Stimulated activated CD4-positive, alpha-beta T cell treated with anti-CD3 and anti-CD28 coated beads, TNF-alpha, amount 100 ng/mL, for 48 hours (primary cell): ENCODE results near the gene CNST.
"Not testable (repeated sequence)": the region's sequence is repeated elsewhere in the genome, so short reads cannot be mapped to it uniquely, and the experiment has no call there.

ENCODE experiments used
- DNase-seq, 3 donors: peaks; one replicate each; pipeline ENCODE4 v3.0.0-alpha.2; 2020; ENCODE audit warnings: low read depth in 3 of 3

CNST gene

DNA sequence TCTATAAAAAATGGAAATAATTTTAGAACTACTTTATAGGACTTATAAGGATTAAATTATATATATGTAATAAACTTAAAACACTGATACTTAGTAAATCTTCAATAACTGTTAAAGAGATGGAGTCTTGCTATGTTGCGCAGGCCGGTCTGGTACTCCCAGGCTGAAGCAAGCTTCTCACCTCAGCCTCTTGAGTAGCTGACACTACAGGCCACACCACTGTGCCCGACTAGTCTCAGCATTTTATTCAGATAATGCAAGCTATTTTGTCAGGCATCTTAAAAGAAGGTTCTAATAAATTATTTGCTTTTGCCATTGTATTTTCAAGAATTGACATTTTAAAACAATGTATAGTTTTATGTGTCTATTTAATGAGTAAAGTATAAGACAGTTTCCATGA is 20.8 kb downstream of the CNST start:
- no peak for DNase-seq

DNA sequence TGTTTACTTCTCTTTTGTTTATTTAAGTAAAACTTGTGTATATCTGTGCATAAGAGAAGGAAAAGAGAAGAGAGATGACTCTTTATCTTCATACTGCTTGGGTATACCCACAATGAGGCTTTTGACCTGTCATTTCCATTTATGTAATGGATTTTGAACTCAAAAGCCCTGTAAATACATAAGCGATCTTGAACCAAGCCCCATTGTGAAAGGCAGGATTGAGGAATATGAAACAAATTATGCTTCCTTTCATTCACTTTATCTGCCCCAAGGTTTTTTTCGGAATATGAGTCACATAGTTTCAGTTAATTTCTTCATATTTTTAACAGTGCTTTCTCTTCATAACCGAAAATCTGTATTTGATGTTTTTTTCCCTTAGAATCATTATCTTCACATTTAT is 21.4 kb downstream of the CNST start:
- DNase-seq, result no peak

DNA sequence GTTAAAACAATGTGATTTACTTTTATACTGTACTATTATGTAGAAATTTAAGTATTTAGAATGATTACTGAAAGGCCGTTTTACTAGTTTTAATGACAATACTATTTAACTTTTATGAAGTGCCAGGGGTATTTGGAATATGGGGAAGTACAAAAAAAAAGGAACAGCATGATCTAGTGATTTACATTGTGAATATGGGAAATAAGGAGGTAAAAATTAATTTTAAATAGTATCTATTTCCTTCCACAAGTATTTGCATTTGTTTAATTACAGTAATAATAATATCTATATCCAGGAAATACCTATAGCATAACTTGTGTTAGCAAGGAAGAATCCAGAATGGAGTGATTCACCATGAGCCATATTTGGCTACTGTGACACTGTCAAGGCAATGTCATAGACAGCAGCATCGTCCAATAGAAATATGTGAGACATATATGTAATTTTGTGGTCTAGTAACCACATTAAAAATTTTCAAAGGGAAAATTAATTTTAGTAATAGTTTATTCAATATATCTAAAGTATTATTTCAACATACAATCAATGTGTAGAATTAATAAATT is 22.0 kb downstream of the CNST start:
- no peak for DNase-seq

DNA sequence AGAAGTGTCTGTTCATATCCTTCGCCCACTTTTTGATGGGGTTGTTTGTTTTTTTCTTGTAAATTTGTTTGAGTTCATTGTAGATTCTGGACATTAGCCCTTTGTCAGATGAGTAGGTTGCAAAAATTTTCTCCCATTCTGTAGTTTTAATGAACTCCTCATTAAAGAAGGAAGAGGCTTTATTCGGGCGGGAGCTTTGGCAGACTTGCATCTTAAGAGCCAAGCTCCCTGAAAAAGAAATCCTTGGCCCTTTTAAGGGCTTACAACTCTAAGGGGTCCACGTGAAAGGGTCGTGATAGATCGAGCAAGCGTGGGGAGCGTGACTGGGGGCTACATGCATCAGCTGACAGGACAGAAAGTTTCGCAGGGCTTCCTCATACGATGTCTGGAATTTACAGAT is 23.7 kb downstream of the CNST start:
- DNase-seq, result not testable (repeated sequence)

DNA sequence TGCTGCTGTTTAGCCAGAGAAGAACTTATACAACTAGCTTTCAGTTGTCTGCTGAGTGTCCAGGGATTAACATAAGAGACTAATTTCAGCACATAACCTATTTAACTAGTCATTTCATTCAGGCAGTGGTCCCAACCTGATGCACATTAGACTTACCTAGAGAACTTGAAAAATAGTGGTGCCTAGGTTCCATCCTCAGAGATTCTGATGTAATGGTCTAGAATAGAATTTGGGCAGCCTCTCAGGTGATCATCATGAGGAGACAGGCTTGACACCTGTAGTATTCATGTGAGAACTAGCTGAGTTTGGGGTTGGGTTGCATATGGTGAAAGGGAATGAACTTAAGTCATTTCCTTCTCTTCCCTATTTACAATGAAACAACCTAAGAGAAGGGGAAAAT is 24.8 kb downstream of the CNST start:
- DNase-seq, result no peak

DNA sequence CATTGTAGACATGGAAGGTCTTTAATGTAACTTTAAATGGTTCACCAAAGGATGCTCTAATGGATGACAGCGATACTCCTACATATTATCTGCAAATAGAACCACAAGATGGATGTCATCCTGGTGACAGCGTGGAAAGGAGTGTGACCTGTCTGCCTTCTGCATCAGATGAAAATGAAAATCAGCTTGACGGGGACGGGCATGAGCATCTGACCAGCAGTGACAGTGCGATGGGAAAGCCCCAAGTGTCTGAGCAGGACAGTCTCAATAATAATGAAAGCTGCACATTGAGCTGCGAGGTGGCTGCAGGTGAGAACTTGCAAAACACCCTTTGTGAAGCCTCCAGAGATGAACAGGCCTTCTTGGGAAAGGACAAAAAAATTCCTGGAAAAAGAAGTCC is 25.2 kb downstream of the CNST start:
- no peak for DNase-seq

DNA sequence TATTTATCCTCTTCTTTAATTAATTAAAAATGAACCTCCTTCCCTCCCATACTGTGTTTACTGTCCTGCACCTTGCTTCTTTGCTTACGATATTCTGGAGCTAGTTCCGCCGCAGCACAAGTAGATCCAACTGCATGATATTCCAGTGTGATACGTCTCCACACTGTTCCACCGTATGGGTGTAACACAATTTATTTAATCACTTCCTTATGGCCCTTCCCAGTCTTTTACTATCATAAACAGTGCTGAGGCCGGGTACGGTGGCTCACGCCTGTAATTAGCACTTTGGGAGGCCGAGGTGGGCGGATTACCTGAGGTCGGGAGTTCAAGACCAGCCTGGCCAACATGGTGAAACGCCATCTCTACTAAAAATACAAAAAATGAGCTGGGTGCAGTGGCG is 25.7 kb downstream of the CNST start:
- no peak for DNase-seq

DNA sequence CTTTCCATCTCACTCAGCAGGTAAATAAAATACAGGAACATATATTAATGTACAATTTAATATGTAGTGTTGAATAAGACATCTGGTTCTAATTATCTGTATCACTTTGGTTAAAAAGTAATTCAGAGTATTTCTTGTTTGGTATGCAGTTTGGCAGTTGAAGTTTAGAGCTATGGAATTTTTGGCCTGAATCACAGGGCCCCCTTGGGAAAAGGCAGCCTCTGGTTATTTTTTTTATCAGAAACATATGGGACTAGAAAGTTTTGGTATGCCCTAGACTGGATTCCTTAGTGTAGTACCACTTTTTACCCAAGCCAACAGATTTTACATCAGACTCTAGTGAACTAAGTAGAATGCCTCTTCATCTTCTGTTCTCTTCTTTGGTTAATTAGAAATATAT is 26.4 kb downstream of the CNST start:
- DNase-seq, result no peak

DNA sequence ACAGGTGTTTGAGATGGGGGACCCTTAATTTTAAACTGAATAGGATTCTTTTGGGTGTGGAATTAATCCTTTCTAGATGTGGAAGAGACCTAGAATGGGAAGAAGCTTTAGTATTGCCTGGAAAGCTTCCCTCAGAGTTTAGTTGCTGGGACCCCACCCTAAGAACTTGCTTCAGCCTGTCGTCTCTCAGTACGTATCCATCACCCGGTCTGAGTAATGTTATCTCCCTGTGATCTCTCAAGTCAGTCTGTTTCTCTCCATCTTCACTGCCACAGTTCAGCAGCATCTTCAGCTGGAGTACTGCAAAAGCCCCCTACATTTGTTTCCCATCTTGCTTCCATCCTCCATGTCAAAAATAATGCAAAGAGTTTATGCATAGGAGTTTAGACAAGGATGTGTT is 28.9 kb downstream of the CNST start:
- no peak for DNase-seq

DNA sequence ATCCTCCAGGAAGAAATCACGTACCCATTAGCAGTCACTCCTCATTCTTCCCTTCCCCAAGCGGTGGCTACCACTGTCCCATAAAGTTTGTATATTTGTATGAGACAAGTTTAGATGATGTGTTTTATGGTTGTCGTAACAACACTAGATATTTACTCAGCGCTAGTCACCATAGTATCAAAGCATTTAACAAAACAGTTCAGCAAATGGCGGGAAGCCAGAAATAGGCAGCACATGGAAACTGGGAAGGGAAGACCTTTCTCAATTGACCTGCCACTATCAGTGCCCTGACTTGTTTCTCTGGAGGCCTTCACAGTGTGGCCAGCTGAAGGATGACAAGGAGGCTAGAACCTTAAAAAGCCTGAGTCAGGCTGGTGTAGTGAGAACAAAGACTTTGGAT is 31.1 kb downstream of the CNST start:
- DNase-seq, result no peak

DNA sequence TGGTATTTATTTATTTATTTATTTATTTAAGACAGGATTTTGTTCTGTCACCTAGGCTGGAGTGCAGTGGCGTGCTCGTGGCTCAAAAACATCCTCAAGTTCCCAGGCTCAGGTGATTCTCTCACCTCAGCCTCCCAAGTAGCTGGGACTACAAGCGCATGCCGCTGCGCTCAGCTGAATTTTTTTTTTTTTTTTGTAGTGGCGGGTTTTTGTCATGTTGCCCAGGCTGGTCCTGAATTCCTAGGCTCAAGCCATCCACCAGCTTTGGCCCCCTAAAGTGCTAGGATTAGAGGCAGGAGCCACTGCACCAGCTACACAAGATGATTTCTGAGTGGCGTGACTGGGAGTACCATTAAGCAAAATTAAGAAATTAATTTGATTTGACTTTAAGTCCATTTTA is 31.7 kb downstream of the CNST start:
- no peak for DNase-seq

DNA sequence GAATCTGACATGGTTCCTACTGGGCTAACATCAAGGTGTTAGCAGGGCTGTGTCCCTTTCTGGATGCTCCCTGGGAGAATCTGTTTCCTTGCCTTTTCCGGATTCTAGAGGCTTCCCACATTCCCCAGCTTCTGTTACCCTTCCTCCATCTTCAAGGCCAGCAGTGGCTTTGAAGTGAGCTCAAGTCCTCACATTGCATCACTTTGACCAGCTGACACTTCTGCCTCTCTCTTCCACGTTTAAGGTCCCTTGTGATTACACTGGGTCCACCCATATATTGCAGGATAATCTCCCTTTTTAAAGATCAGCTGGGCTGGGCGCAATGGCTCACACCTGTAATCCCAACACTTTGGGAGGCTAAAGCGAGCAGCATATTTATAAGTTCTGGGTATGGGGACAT is 33.1 kb downstream of the CNST start:
- no peak for DNase-seq

DNA sequence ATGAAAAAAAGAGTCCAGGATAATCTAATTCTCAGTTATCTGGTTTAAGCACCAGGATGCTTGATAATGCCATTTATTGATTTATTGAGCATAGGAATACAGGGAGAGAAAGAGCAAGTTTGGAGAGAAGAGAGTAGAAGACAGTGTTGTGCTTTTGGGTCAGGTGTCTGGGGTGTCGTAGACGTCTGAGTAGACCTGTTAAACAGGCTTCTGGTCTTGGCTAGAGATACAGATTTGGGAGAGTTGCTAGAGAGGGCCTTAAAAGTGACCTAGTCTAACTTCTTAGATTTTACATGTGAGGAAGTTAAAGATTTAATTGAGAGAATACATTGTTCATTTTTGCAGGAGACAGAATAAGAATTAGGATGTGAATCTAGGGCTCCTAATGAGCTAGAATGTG is 34.3 kb downstream of the CNST start:
- no peak for DNase-seq

DNA sequence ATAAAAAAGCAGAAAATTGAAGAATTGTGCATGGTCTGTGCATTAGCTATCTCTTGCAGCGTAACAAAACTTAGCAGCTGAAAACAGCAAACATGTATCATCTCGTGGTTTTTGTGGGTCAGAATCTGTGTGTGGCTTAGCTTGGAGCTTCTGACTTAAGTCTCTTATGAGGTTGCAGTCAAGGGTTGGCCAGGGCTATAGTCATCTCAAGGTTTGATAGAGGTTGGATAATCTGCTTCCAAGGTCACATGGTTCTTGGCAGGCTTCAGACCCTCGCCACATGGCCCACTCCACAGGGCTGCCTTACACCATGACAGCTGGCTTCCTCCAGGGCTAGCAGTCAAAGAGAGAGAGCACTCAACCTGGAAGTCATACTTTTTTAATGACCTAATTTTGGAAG is 35.9 kb downstream of the CNST start:
- no peak for DNase-seq

DNA sequence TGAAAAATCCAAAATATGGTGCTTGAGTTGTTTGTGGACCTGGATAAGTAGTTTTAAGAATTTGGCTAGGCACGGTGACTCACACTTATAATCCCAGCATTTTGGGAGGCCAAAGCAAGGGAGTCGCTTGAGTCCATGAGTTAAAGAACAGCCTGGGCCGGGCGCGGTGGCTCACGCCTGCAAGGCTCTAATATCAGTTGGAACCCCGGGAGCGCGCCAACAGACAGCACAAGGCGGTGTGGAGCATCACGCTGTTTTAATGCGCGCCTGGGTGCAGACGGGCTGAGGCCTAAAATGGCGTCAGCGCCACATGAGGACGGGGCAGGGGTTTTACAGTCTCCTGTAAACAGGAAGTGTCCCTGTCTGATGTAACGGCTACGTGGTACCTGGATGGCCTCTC is 39.0 kb downstream of the CNST start:
- not testable (repeated sequence) for DNase-seq

DNA sequence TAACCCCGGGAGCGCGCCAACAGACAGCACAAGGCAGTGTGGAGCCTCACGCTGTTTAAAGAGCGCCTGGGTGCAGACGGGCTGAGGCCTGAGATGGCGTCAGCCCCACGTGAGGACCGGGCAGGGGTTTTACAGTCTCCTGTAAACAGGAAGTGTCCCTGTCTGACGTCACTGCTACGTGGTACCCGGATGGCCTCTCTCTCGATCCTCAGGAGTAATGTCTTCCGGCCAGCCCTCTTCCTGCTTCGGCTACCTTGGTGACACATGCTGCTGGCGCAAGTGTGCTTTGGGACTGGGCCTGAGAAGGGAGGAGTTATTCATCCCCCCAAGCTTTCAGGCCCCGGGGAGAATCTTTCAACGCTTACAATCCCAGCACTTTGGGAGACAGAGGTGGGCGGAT is 41.2 kb downstream of the CNST start:
- no peak for DNase-seq

DNA sequence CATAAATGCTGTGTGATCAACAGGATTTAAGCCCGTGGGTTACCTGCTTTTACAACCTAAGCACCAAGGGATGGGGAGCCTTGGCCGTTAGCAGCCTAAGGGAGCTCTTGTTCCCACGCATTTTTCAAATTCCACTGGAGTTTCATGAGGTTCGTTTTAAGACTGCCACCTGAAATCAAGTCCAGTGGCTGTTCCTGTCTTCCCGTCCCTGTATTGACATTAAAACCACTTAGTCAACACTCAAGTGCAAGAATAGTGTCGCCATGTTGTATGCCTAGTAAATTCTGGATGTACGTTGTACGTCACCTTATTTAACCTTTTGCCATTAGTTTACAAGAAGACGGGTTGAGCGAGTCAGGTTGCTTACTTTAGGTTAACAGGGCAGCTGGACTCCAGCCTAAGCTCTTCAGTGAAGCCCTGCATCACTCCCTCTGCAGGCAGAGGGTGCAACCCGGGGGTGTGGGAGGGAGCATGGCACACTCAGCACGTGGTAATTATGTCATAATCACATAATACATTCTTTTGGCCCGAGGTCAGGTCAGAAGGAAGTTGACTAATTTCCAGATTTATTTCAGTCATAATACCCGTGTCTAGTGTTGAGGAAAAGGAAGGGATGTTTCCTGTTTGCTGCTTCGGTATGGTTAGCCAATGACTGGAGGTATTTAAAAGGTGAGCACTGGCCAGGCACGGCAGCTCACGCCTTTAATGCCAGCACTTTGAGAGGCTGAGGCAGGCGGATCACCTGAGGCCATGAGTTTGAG is 42.5 kb downstream of the CNST start:
- no peak for DNase-seq

DNA sequence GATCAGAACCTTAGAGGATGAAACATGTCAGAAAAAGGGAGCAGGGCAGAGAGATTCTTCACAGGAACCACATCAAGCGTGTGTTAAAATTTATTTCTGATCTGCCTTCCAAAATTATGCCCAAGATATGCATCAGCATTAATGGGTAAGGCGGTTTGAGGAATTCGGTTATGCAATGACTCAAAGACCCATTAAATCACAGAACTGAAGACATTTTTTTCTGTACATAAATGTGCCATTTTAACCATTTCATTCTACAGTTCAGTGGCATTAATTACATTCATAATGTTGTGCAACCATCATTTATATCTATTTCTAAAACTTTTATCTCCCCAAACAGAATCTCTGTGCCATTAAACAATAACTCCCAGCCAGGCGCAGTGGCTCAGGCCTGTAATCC is 43.4 kb downstream of the CNST start:
- DNase-seq, result no peak

DNA sequence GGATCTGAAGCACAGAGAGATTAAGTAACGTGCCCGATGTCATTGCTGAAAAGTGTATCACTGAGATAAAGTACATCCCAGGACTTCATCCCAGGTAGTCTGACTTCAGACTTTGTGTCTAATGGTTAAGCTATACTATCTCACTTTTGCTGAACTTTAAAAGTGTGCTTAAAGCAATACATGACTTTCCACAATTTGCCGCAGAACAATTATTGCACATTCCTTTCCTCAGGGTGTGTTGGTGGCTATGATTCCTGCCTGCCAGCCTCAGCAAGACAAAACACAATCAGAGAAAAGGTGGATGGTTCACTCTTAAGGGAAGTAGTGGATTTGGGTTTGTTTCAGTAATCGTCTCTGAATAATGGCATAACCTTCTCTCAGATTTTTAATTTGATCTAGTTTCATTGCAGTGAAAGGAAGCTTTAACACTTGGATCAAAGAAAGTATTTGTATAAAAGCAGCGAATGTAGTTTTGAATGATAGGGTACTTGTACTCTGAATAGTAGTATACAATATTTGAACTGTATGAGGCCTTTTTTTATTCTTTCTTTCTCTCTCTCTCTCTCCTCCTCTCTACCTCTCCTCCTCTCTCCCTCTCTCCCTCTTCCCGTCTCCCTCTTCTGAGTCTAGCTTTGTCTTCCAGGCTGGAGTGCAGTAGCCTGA is 47.0 kb downstream of the CNST start:
- DNase-seq, result no peak

DNA sequence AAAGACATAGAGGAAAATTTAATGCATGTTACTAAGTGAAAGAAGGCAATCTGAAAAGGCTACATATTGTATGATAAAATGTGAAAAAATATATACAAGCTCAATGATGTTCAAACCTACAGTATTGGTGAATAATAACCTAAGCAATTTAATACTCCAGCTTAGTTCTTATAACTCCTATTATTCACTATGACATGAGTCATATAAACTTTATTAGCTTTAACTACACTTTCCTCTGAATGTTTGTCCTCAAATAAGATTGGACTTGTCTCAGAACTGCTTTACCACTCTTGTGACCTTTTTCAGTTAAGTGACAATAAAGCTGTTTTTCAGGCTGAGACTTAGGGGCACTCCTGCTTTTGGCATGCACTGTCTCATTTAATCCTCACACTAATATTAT is 50.9 kb downstream of the CNST start:
- no peak for DNase-seq

DNA sequence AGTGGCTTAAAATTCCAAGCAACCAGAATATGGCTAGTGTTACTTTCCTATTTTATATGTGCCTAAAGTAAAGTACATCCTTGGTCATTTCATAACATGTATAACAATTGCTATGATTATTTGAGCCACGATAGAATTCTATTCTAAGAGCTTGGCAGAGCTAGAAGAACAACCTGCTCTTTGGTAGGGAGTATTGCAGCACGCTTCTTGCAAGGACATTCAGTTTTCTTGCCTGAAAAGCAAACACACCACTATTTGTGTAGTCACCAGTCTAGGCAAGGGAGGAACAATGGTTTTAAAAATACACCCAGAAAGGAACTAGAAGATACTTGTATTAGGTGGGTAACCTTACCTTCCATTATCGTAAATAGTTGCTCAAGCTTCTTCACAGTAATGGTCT is 51.5 kb downstream of the CNST start:
- no peak for DNase-seq

DNA sequence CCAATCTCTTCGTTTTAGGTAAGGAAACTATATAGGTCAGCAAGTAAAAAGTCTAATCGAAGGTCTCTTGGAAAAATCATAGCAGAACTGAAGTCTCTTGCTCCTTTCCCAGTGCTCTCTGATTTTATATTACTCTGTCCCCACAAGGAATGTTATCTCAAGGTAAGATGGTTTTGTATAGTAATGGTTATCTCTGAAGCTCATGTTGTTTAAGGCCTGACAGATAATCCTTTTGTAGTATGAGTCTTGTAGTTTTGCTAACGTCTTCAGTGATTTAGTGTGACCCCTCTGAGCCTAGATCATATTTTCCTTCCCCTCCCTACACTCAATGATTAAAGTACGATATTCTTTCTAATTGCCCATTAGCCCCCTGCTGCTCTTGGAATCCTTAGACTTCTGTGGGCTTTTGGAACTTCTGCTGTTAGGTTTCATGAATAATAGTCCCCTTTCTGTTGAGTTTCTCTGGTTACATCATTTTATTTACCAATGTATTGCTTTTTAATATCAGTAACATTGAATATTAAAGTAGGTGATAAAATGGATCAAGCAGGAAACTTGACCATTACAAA is 52.1 kb downstream of the CNST start:
- no peak for DNase-seq

DNA sequence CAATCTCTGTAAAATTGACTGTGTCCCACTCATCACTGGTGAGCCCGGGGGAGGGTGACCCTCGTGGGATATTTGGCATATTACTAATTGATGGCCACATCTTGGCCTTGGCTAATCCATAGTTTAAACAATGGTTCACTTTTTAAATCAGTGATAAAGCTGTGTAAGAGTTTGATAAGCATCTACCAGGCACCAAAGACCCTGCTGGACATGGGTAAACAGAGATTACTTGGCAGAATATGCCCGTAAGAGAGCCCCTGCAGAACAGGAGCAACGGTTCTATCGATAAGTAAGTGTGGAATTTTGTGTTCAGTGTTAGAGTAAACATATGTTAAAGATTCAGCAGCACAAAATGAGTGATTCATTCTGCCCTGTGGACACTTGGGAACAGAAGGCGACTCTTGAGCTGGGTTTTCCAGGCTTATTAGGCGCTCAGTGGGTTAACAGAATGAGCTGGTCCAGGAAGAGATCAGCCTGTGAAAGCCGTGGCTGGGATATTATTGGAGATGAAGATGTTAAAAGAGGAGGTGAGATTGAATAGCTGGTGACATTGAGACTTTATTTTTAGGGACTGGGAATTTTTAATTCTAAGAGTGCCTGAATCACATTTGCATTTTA is 55.9 kb downstream of the CNST start:
- no peak for DNase-seq
